Measurements from ENCODE around the gene ZBTB20. TPM values are rescaled to one million over a fixed set of nuclear protein-coding genes. Genes with fewer than 3 reads are reported as not detected.

Gene ZBTB20
- total and polyA plus RNA-seq, 12 donors = 2.8 to 167 (median 108) TPM

- no peak overlapping the region for H3K27ac ChIP-seq
- H3K4me3 ChIP-seq = no peak overlapping the region
- H3K4me1 ChIP-seq (replicated peaks in 1 of 2) = peaks cover 6 to 34% of the 10 kb centered on the region in 2 donors
- intact Hi-C loops (cut with DNase I) = no loop called here
- TF ChIP-seq POLR2A (IDR thresholded peaks at IDR 0.05) (no peak), CTCF (IDR thresholded peaks at IDR 0.05) (no peak)
- no peaks in the 10 kb centered on the region for H3K9me3 ChIP-seq (replicated peaks in 1 of 3)
- H3K27me3 ChIP-seq = no peaks in the 10 kb centered on the region
- H3K36me3 ChIP-seq (replicated peaks in 1 of 2) = no peaks in the 10 kb centered on the region
- 62 to 76% (median 71%) methylated on average over 4 of the region's 4 CpGs for WGBS, 4 donors
- DNase-seq = no peak
Measured at GRCh38 chr3:114558271-114558670, 588.8 kb downstream of the ZBTB20 start.

- no peak overlapping the region for H3K4me3 ChIP-seq
- intact Hi-C loops (cut with DNase I) = no loop called here
Measured at GRCh38 chr3:114557791-114558190, 589.3 kb downstream of the ZBTB20 start.

GRCh38 chr3:114556657-114557213, 590.4 kb downstream of the ZBTB20 start:
- Histone ChIP-seq H3K27me3 (no peaks in the 10 kb centered on the region), H3K27ac (no peak overlapping the region), H3K9me3 (replicated peaks in 1 of 3) (no peaks in the 10 kb centered on the region), H3K4me3 (no peak overlapping the region), H3K36me3 (replicated peaks in 1 of 2) (no peaks in the 10 kb centered on the region), H3K4me1 (replicated peaks in 1 of 2) (peaks cover 6 to 34% of the 10 kb centered on the region in 2 donors)
- no peak for DNase-seq
- WGBS, 4 donors = 94 to 100% (median 96%) methylated on average over 1 of the region's 1 CpG
- TF ChIP-seq POLR2A (IDR thresholded peaks at IDR 0.05) (no peak), CTCF (IDR thresholded peaks at IDR 0.05) (no peak)
- intact Hi-C loops (cut with DNase I) = no loop called here

More at GRCh38 chr3:114557791-114558190, 589.3 kb downstream of the ZBTB20 start:
- H3K4me1 ChIP-seq (replicated peaks in 1 of 2) = peaks cover 6 to 36% of the 10 kb centered on the region in 2 donors
- DNase-seq = no peak
- H3K9me3 ChIP-seq (replicated peaks in 1 of 3) = no peaks in the 10 kb centered on the region
- H3K36me3 ChIP-seq (replicated peaks in 1 of 2) = no peaks in the 10 kb centered on the region
- no peak for TF ChIP-seq POLR2A (IDR thresholded peaks at IDR 0.05)
- TF ChIP-seq CTCF (IDR thresholded peaks at IDR 0.05) = no peak
- H3K27ac ChIP-seq = no peak overlapping the region
- H3K27me3 ChIP-seq = no peaks in the 10 kb centered on the region

GRCh38 chr3:114554731-114555130, 592.4 kb downstream of the ZBTB20 start:
- intact Hi-C loops (cut with DNase I) = no loop called here
- no peak for DNase-seq
- TF ChIP-seq POLR2A (IDR thresholded peaks at IDR 0.05) (no peak), CTCF (IDR thresholded peaks at IDR 0.05) (no peak)
- Histone ChIP-seq H3K36me3 (replicated peaks in 1 of 2) (no peaks in the 10 kb centered on the region), H3K4me1 (replicated peaks in 1 of 2) (peaks cover 6 to 34% of the 10 kb centered on the region in 2 donors), H3K9me3 (replicated peaks in 1 of 3) (no peaks in the 10 kb centered on the region), H3K27me3 (no peaks in the 10 kb centered on the region), H3K27ac (no peak overlapping the region), H3K4me3 (no peak overlapping the region)
- 53 to 87% (median 77%) methylated on average over 1 of the region's 1 CpG for WGBS, 4 donors
